ENCODE data around the gene TM9SF4. TPM values are rescaled to one million over a fixed set of nuclear protein-coding genes. Genes with fewer than 3 reads are reported as not detected.

Gene TM9SF4
- total and polyA plus RNA-seq, 2 donors: 23.2 to 36.3 TPM

DNA sequence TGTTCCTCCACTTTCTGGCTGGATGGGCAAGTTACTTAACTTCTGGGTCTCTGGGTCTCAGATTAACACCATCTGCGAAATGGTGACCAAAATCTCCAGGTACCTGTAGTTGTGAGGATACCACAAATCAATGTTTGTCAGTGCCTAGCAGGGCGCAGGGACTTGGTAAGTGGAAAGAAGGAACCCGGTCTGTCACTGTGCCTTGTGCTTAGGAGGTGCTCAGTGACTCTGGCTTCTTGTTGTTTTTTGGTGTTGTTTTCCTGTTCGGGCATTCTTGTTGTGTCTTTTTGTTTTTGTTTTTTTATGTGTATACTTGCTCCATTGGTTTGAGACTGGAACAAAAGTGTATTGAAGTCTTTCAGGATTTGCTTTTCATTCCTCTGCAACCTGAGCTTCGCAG lies 17.8 kb downstream of the TM9SF4 start:
- no peaks in the 10 kb centered on the region for H3K4me1 ChIP-seq (ENCODE audit: insufficient read depth)
- no peaks in the 10 kb centered on the region for H3K36me3 ChIP-seq (ENCODE audit: insufficient read depth)
- no peak for DNase-seq (ENCODE audit: extremely low spot score)
- 93% methylated on average over 5 of the region's 5 CpGs for WGBS
- no peak overlapping the region for H3K27ac ChIP-seq (ENCODE audit: low read depth)
- no peak overlapping the region for H3K4me3 ChIP-seq (ENCODE audit: low read depth, low read length)

DNA sequence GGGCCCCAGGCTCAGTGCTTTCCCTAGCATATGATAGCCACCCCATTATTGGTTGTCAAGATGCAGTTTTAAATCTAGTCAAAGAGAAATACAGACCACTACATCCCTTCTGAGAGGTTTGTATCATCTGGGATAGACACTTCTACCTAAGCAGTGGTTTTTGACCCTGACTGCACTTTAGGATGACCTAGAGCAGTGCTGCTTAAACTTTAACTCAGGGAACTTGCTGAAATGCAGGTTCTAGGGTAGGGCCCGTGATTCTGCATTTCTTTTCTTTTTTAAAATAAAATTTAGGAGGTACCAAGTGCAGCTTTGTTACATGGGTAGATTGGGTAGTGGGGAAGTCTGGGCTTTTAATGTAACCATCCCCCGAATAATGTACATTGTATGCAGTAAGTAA lies 18.7 kb downstream of the TM9SF4 start:
- no peaks in the 10 kb centered on the region for H3K36me3 ChIP-seq (ENCODE audit: insufficient read depth)
- no peak for DNase-seq (ENCODE audit: extremely low spot score)
- H3K4me3 ChIP-seq (ENCODE audit: low read depth, low read length): no peak overlapping the region
- 98% methylated on average over 2 of the region's 2 CpGs for WGBS
- H3K4me1 ChIP-seq (ENCODE audit: insufficient read depth): no peaks in the 10 kb centered on the region
- no peak overlapping the region for H3K27ac ChIP-seq (ENCODE audit: low read depth)

DNA sequence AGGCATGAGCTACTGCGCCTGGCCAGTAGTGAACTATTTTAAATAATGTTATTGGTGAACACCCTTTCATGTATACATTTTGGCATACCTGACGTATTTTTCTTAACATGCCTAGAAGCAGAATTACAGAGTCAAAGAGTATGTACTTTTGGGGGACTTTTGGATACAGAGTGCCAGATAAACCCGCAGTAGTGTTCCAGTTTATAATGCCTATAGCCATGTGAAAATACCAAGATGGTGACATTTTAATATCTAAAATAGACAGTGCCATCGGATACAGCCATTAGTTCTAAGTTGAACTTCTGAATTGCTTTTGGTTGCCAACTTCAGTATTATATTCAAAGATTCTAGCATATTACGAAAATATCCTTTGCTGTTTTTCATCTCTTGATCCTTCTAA lies 20.3 kb downstream of the TM9SF4 start:
- H3K4me3 ChIP-seq (ENCODE audit: low read depth, low read length): no peak overlapping the region
- no peaks in the 10 kb centered on the region for H3K36me3 ChIP-seq (ENCODE audit: insufficient read depth)
- 95% methylated on average over 5 of the region's 5 CpGs for WGBS
- no peak for DNase-seq (ENCODE audit: extremely low spot score)
- no peak overlapping the region for H3K27ac ChIP-seq (ENCODE audit: low read depth)
- no peaks in the 10 kb centered on the region for H3K4me1 ChIP-seq (ENCODE audit: insufficient read depth)

DNA sequence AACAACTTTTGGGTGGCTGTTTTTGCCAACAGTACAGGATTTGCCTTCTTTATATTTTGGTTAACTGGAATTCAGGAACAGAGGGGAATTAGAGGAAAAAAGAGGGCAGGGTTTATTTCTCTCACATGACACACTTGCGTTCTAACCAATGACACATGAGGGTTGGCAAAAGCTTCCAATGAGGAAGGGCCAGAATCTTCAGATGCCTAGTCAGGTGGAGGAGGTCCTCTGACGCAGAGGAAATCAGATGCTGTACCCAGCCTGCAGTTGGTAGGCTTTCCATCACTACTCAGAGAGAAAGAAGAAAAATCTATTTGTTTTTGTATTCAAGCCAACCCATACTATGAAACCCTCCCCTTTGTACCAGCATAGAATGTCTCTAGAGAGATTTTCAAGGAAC lies 20.8 kb downstream of the TM9SF4 start:
- Histone ChIP-seq H3K4me1 (ENCODE audit: insufficient read depth) (no peaks in the 10 kb centered on the region), H3K4me3 (ENCODE audit: low read depth, low read length) (no peak overlapping the region), H3K27ac (ENCODE audit: low read depth) (no peak overlapping the region), H3K36me3 (ENCODE audit: insufficient read depth) (no peaks in the 10 kb centered on the region)
- no peak for DNase-seq (ENCODE audit: extremely low spot score)
- 91% methylated on average over 2 of the region's 2 CpGs for WGBS

DNA sequence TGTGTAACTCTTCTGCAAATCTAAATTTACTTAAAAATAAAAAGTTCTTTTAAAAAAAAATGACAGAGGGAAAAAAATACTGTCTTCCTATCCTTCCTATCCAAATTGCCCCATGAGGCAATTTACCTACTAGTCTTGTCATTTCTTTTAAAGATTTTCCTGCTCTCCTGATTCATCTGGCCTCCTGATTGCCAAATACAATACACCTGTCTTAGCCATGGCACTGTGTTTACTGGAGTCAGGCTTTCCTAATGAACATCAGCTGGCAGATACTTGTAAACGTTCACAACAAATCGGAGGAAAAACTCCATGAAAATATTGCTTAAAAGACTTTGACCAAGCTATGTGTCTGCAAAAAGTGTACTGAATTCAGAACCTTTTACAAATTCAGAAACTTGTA lies 21.5 kb downstream of the TM9SF4 start:
- 79% methylated on average over 2 of the region's 2 CpGs for WGBS
- H3K4me1 ChIP-seq (ENCODE audit: insufficient read depth): no peaks in the 10 kb centered on the region
- H3K36me3 ChIP-seq (ENCODE audit: insufficient read depth): no peaks in the 10 kb centered on the region
- H3K27ac ChIP-seq (ENCODE audit: low read depth): no peak overlapping the region
- DNase-seq (ENCODE audit: extremely low spot score): no peak
- H3K4me3 ChIP-seq (ENCODE audit: low read depth, low read length): no peak overlapping the region

DNA sequence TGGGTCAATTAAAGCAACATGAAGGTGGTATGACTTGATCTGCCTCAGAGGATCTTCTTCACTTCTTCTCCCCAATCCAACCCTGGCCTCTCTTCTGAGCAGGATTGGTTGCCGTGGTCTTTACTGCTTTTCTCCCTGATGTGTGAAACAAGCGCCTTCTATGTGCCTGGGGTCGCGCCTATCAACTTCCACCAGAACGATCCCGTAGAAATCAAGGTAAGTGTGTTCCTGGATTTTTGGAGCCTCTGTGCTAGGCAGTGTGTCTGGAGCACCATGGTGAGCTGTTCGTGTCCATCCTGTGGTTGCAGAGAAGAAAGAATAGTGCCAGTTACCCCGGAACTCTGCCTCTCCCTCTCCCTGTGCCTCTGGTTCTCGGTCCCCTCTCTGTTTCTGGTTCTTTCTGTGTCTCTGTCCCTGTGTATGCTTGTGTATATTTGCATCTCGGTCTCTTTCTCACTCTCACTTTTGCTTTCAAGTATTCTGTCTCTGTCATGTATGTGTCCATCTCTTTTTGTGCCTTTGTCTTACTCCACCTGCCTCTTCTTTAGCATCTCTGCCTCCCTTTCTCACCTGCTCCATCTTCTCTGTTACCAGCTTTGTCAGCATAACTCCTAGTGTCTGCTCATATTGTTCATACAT lies 23.5 kb downstream of the TM9SF4 start:
- Histone ChIP-seq H3K4me3 (ENCODE audit: low read depth, low read length) (no peak overlapping the region), H3K36me3 (ENCODE audit: insufficient read depth) (no peaks in the 10 kb centered on the region), H3K4me1 (ENCODE audit: insufficient read depth) (no peaks in the 10 kb centered on the region), H3K27ac (ENCODE audit: low read depth) (no peak overlapping the region)
- no peak for DNase-seq (ENCODE audit: extremely low spot score)
- 80% methylated on average over 10 of the region's 10 CpGs for WGBS

DNA sequence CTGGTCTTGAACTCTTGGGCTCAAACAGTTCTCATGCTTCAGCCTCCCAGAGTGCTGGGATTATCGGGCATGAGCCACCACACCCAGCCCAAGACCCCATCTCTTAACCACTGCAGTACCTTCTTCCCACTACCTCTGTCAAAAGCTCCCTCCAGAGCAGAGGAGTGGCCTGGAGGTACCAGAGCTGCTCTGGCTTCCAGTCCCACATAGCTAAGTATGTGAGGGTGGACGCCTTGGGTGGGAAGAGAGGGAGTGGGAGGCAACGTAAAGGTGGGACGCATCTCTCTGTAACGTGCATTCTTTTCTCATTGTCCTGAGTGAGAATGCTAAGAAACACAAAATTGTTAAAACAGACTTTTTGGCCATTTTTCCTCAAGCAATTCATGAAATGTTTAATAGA lies 24.5 kb downstream of the TM9SF4 start:
- 91% methylated on average over 5 of the region's 5 CpGs for WGBS
- Histone ChIP-seq H3K27ac (ENCODE audit: low read depth) (no peak overlapping the region), H3K4me1 (ENCODE audit: insufficient read depth) (no peaks in the 10 kb centered on the region), H3K4me3 (ENCODE audit: low read depth, low read length) (no peak overlapping the region), H3K36me3 (ENCODE audit: insufficient read depth) (no peaks in the 10 kb centered on the region)
- DNase-seq (ENCODE audit: extremely low spot score): no peak

DNA sequence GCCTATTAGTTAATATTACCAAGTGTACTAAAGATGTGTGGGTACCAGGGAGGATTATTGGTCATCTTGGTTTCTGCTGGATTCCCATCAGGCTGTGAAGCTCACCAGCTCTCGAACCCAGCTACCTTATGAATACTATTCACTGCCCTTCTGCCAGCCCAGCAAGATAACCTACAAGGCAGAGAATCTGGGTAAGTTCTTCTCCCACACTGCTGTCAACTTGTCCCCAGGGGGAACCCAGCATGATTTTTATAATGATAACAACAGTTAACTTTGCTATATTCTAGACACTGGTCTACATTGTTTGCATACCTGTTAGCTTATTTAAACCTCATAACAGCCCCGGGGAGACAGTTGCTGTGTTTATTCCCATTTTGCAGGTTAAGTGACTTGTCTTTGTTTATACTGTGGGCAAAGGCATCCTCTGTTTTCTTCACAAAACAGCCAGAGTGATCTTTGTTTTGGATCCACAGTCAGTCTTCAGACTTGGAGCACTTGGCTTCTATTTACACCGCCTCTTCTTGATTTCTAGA lies 26.5 kb downstream of the TM9SF4 start:
- no peaks in the 10 kb centered on the region for H3K4me1 ChIP-seq (ENCODE audit: insufficient read depth)
- DNase-seq (ENCODE audit: extremely low spot score): no peak
- 71% methylated on average over 3 of the region's 3 CpGs for WGBS
- H3K27ac ChIP-seq (ENCODE audit: low read depth): no peak overlapping the region
- H3K4me3 ChIP-seq (ENCODE audit: low read depth, low read length): no peak overlapping the region
- no peaks in the 10 kb centered on the region for H3K36me3 ChIP-seq (ENCODE audit: insufficient read depth)

DNA sequence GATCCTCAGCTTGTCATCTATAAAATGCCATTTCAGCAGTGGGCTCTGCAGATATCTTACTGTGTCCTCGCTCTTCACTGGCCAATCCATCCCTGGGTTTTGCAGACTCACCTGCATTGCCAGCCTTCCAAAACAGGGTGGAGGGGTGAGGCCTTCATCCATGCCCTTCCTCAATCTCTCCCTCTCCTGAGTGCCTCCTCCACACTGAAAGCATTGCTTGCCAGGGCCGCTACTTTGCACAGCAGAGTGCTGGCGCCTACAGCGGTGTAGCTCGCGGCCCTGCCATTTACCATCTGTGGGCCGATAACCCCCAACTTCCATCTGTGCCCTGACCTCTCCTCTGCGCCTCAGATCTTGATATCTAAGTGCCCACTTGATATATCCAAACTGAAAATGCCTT lies 29.4 kb downstream of the TM9SF4 start:
- no peak for DNase-seq (ENCODE audit: extremely low spot score)
- Histone ChIP-seq H3K36me3 (ENCODE audit: insufficient read depth) (peaks cover 10% of the 10 kb centered on the region), H3K27ac (ENCODE audit: low read depth) (no peak overlapping the region), H3K4me1 (ENCODE audit: insufficient read depth) (no peaks in the 10 kb centered on the region), H3K4me3 (ENCODE audit: low read depth, low read length) (no peak overlapping the region)
- 97% methylated on average over 8 of the region's 8 CpGs for WGBS

DNA sequence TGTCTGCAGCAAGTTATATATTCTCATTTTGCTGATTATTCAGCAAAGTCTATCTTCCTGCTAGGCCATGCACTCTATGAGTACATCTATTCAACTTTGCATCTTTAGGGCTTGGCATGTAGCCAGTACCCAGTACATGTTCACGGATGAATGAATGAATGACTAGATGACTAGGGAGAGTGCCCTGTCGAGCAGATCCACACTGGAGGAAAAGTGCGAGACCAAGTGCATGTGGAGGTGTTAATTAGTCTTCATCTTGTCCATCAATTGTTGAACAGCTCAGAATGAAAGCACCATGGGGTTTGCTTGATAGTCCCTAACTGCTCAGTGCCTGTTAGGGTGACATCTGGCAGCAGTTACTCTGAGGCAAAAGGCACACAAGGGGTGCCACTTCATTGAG lies 30.4 kb downstream of the TM9SF4 start:
- Histone ChIP-seq H3K36me3 (ENCODE audit: insufficient read depth) (peaks cover 10% of the 10 kb centered on the region), H3K4me1 (ENCODE audit: insufficient read depth) (no peaks in the 10 kb centered on the region), H3K27ac (ENCODE audit: low read depth) (no peak overlapping the region), H3K4me3 (ENCODE audit: low read depth, low read length) (no peak overlapping the region)
- no peak for DNase-seq (ENCODE audit: extremely low spot score)
- 90% methylated on average over 3 of the region's 3 CpGs for WGBS

DNA sequence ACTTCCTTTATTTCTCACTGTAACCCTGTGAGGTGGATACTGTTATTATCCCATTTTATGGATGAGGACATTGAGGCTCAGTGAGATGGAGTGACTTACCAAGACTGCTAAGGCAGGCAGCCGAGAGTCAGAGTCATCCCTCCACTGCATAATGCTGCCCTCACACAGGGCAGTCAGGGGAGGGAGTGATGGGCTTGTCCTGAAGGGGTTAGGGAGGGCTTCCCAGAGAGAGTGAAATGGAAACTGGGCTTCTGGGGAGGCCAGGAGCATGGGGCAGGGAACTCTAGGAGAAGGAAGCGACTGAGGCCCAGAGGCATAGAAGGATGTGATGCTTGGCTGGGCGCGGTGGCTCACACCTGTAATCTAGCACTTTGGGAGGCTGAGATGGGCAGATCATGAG lies 31.1 kb downstream of the TM9SF4 start:
- over 99% methylated on average over 4 of the region's 4 CpGs for WGBS
- Histone ChIP-seq H3K4me3 (ENCODE audit: low read depth, low read length) (no peak overlapping the region), H3K36me3 (ENCODE audit: insufficient read depth) (peaks cover 10% of the 10 kb centered on the region), H3K4me1 (ENCODE audit: insufficient read depth) (no peaks in the 10 kb centered on the region), H3K27ac (ENCODE audit: low read depth) (no peak overlapping the region)
- no peak for DNase-seq (ENCODE audit: extremely low spot score)

DNA sequence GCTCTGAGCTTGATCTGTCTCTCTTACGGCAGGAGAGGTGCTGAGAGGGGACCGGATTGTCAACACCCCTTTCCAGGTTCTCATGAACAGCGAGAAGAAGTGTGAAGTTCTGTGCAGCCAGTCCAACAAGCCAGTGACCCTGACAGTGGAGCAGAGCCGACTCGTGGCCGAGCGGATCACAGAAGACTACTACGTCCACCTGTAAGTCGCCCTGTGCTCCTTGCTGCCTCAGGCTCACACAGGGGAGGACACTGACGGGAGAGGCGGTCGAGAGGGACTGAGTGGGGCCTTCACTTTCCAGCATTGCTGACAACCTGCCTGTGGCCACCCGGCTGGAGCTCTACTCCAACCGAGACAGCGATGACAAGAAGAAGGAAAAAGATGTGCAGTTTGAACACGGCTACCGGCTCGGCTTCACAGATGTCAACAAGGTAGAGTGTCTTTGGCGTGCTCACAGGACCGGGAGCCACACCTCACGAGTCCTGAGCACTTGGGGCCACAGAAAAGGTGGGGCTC lies 32.0 kb downstream of the TM9SF4 start:
- Histone ChIP-seq H3K27ac (ENCODE audit: low read depth) (no peak overlapping the region), H3K4me1 (ENCODE audit: insufficient read depth) (no peaks in the 10 kb centered on the region), H3K36me3 (ENCODE audit: insufficient read depth) (peaks cover 10% of the 10 kb centered on the region), H3K4me3 (ENCODE audit: low read depth, low read length) (no peak overlapping the region)
- DNase-seq (ENCODE audit: extremely low spot score): no peak
- 91% methylated on average over 21 of the region's 21 CpGs for WGBS

DNA sequence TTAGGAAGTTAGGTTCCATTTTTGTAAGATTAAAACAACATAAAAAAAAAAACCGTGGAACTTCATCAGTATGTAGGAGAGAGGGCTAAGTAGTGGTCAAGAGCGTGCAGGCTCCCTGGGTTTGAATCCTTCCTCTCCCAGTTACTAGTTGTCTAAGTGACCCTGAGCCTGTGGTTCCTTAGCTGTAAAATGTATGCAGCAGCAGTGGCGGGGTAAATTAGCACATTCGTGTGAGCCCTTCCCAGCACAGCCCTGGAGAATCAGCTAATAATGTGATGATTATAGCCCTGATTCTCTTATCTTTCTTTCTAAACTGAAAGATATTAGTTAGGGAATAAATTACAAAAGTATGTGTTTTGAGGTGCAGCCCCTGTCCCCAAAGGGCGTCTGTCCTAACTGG lies 32.6 kb downstream of the TM9SF4 start:
- 88% methylated on average over 5 of the region's 5 CpGs for WGBS
- no peak for DNase-seq (ENCODE audit: extremely low spot score)
- no peak overlapping the region for H3K27ac ChIP-seq (ENCODE audit: low read depth)
- no peaks in the 10 kb centered on the region for H3K4me1 ChIP-seq (ENCODE audit: insufficient read depth)
- no peak overlapping the region for H3K4me3 ChIP-seq (ENCODE audit: low read depth, low read length)
- H3K36me3 ChIP-seq (ENCODE audit: insufficient read depth): peaks cover 10% of the 10 kb centered on the region

DNA sequence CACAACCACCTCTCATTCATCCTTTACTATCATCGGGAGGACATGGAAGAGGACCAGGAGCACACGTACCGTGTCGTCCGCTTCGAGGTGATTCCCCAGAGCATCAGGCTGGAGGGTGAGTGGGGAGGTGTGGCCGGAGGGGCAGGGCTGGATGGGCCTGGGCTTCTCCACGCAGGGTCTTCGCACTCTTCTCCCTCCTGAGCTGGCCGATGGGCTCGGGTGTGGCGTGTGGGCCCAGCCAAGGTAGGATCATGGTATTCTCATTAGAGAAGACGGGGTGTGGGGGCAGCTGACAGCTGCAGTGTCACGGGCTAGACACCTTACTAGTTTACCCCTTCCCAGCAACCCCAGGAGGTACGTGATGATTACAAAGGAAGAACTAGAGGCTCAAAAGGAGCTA lies 33.5 kb downstream of the TM9SF4 start:
- no peak overlapping the region for H3K27ac ChIP-seq (ENCODE audit: low read depth)
- no peak for DNase-seq (ENCODE audit: extremely low spot score)
- no peak overlapping the region for H3K4me3 ChIP-seq (ENCODE audit: low read depth, low read length)
- no peaks in the 10 kb centered on the region for H3K4me1 ChIP-seq (ENCODE audit: insufficient read depth)
- H3K36me3 ChIP-seq (ENCODE audit: insufficient read depth): peaks cover 10% of the 10 kb centered on the region
- WGBS: 95% methylated on average over 15 of the region's 15 CpGs

Data from urinary bladder (tissue), 4 donors.